ENCODE measurements around the gene TRIM28.
A peak's percentile ranks its signal among the peaks of the same experiment; 100 is the strongest.

Gene TRIM28

DNA sequence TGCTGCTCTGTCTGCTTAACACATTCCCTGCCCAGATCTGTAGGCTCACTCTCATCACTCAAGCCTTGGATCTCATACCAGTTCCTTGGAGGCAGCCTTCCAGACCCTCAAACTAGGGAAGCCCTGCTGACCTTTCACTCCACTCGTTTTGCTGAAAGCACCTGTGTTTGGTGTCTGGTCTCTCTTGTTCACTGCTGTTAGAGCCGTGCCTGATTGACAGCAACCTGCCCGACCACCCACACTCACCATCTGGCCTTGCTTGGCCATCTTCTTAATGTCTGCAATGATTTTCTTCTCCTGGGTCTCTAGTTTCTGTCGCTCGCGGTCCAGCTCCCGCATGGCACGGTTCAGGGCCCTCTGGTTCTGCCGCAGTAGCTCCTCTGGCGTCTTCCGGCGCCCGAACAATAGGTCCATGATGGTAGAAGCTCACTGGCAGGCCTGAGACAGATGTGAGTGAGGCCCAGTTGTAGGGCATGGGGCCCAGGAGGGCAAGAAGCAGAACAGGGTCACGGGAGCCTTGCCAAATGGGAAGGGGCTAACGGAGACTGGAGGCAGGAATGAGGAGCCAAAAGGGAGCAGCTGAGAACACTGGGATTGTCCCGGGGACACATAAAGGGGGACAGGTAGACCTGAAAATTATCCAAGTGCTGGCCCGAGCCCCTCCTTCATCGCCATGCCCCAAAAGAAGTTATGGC is 10.1 kb downstream of the TRIM28 start:
- Histone ChIP-seq H3K9ac (ENCODE audit: low read length) (peak overlapping the region; percentile 81), H3K36me3 (ENCODE audit: control insufficient read depth, low read depth, low read length) (peaks cover 50% of the 10 kb centered on the region), H3K4me3 (ENCODE audit: low read length) (peak overlapping the region; percentile 85), H3K4me1 (ENCODE audit: control insufficient read depth, low read depth, low read length) (peaks cover 3% of the 10 kb centered on the region), H3K9me3 (ENCODE audit: control insufficient read depth, low read depth, low read length) (no peaks in the 10 kb centered on the region), H3K27ac (ENCODE audit: low read length) (peak overlapping the region; percentile 17), H3K27me3 (ENCODE audit: control insufficient read depth, insufficient read depth, low read length) (no peaks in the 10 kb centered on the region)

DNA sequence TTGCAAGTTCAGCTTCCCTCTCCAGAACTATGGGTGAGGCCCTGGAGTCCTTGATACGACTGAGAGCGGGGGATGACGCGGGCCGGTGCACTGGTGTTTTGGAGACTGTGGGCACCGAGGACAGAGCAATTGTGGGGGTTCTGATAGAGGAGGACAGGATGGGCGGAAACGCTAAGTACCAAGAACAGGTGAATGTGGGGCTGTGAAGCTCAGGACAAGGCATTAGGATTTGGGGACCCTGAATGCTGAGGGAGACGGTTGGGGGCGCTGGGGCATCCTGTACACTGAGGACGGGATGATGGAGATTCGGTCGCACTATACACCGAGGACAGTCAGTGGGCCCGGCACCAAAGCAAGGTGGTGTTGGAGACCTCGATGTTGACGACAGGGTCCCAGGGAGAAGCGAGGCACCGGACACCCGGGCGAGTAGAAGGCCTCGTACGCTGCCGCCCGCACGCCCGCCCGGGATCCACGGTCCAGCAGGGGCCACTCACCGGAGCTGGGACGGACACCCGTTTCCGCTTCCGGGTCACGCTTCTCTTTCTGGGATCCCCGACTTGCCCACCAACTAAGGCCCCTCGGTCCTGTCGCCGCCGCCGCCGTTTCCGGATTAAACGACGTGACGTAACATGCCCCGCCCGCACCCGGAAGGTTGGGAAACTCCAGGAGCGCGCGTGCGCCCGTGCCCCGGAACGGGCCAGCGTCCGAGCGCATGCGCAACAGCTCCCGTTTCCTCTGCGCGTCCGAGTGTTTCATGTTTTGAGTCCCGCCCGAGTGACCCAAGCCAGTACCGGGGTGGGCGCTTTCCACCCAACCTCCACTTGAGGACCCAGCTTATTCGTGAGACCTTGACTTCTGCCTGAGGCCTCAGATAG is 10.9 kb downstream of the TRIM28 start, which contains the start of gene CHMP2A:
TSS of gene CHMP2A (minus strand) at position 612 of the 875 bp plus-strand sequence. CDS start 893 bp downstream, outside the sequence.
- Histone ChIP-seq H3K27me3 (ENCODE audit: control insufficient read depth, insufficient read depth, low read length) (no peaks in the 10 kb centered on the region), H3K9me3 (ENCODE audit: control insufficient read depth, low read depth, low read length) (no peaks in the 10 kb centered on the region), H3K4me1 (ENCODE audit: control insufficient read depth, low read depth, low read length) (peaks cover 4% of the 10 kb centered on the region), H3K27ac (ENCODE audit: low read length) (peak within 1 kb of the TSS; percentile 38), H3K4me3 (ENCODE audit: low read length) (peak within 1 kb of the TSS; percentile 85), H3K9ac (ENCODE audit: low read length) (peak within 1 kb of the TSS; percentile 81), H3K36me3 (ENCODE audit: control insufficient read depth, low read depth, low read length) (peaks cover 42% of the 10 kb centered on the region)

DNA sequence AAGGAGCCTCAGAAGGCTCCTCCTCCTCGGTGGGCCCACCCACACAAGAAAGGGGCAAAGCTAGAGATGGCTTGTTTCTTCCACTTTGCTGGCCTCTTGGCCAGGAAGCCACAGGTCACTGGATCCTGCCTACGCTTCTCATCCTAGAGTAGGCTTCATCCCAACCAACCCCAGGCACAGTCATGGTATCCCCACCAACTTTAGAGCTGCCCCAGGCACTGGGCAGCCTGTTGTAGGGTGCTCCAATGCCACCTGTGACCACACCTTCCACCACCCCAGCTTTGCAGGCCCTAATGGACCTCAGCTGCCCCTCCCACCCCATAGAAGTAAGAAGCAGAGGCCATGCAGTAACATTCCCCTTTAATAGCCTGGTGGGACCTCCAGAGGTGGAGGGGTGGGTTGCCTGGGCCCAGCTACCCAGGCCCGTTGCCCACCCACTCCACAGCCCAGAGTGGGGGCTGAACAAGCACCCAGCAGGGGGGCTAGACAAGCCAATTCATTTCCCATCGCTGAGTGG is 11.6 kb downstream of the TRIM28 start:
- Histone ChIP-seq H3K9ac (ENCODE audit: low read length) (peak overlapping the region; percentile 29), H3K27me3 (ENCODE audit: control insufficient read depth, insufficient read depth, low read length) (no peaks in the 10 kb centered on the region), H3K4me1 (ENCODE audit: control insufficient read depth, low read depth, low read length) (peaks cover 9% of the 10 kb centered on the region), H3K4me3 (ENCODE audit: low read length) (peak overlapping the region; percentile 44), H3K36me3 (ENCODE audit: control insufficient read depth, low read depth, low read length) (peaks cover 35% of the 10 kb centered on the region), H3K27ac (ENCODE audit: low read length) (peak overlapping the region; percentile 38), H3K9me3 (ENCODE audit: control insufficient read depth, low read depth, low read length) (no peaks in the 10 kb centered on the region)

DNA sequence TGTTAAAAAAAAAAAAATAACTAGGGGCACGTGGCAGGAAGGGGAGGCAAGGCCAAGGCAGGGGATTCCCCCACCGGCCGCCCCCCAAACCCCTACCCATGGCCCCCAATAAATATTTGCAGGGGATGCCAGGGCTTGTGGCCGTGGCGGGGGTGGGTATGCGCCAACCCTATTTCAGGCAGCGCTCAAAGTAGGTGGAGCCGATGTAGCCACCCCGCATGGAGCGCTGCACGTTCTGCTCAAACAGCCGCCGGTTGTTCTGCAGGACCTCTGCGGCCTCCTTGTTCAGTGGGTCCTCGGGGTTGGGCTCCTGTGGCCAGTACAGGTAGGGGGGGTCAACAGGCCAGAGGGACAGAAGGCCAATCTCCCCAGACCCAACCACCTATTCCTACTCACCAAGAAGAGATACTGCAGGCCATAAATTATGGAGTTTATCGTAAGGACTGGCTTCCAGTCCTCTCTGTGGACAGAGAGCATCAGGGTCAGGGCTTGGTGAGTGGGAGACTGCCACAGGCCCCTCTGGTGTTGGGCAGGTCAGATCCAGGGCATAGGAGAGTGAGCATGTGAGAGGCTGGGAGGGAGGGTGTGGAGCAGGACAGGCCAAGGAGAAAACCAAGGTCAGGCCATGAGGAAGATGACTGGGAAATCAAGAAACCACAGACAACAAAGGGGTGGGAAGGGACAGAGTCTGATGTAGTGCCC is 12.2 kb downstream of the TRIM28 start:
- no peak overlapping the region for H3K27ac ChIP-seq (ENCODE audit: low read length)
- H3K9me3 ChIP-seq (ENCODE audit: control insufficient read depth, low read depth, low read length): no peaks in the 10 kb centered on the region
- H3K4me3 ChIP-seq (ENCODE audit: low read length): peak overlapping the region; percentile 44
- H3K9ac ChIP-seq (ENCODE audit: low read length): no peak overlapping the region
- H3K36me3 ChIP-seq (ENCODE audit: control insufficient read depth, low read depth, low read length): peaks cover 29% of the 10 kb centered on the region
- H3K27me3 ChIP-seq (ENCODE audit: control insufficient read depth, insufficient read depth, low read length): no peaks in the 10 kb centered on the region
- H3K4me1 ChIP-seq (ENCODE audit: control insufficient read depth, low read depth, low read length): peaks cover 9% of the 10 kb centered on the region

DNA sequence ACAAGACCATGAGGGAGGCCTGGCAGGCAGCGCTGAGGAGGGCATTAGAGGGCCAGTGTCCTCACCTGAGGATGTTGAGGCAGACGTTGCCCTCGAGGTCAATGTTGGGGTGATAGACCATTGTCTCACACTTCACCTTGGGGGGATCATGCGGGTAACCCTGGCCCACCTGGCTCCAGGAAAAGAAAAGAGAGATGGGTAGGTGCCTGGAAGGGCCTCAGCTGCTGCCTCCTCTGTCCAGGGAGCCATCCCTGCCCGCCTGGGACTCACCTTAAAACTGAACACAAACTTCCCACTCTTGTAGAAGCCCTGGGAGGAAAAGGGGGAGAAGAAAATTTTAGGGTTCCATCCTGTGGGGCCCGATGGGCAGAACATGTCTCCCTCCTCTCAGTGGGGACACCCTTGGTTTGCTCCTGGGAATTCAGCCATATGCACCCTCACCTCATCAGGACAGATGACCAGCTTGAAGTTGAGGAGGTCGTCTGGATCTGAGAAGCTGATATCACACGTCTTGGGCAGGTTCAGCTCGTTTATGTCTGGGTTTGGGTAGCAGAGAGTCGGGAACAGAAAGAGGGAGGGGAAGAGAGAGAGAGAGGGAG is 12.9 kb downstream of the TRIM28 start:
- no peaks in the 10 kb centered on the region for H3K27me3 ChIP-seq (ENCODE audit: control insufficient read depth, insufficient read depth, low read length)
- H3K4me3 ChIP-seq (ENCODE audit: low read length): peak overlapping the region; percentile 10
- H3K27ac ChIP-seq (ENCODE audit: low read length): no peak overlapping the region
- H3K36me3 ChIP-seq (ENCODE audit: control insufficient read depth, low read depth, low read length): peaks cover 22% of the 10 kb centered on the region
- H3K9ac ChIP-seq (ENCODE audit: low read length): no peak overlapping the region
- no peaks in the 10 kb centered on the region for H3K9me3 ChIP-seq (ENCODE audit: control insufficient read depth, low read depth, low read length)
- H3K4me1 ChIP-seq (ENCODE audit: control insufficient read depth, low read depth, low read length): peaks cover 9% of the 10 kb centered on the region

DNA sequence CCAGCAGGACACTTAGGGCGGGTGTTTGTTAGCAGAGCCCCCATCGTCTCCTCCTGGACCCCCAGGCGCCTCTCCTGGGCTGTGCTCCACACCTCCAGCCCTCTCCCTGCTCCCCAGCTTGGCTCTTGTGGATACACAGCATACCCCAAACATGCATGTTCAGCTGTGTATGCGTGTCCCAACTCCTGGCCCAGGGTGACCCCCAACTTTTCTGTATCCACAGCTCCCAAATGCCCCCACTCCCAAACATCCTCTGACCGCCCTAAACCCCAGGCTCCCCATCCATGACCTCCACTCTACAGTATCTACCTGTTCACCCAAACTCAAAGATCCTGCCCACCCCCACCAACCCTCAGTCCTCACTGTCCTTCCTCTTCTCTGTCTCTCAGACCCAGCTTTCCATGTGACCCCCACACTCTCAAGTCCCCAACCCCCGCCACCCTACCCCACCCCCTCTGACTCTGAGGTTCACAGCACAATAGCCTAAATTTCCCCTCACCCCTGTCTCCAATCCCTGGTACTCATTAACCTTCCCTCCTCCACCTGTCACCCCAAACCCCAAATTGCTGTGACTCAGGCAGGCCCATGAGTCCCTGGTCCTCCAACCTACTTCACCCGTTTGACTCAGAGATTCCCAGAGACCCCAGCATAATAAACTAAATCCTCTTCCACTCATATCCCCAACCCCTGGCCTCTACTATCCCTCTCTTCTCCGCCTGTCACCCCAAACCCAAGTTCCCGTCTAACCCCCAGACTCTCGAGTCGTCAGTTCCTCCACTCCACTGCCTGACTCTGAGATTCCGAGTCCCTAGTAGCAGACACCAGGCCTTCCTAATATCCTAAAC is 13.6 kb downstream of the TRIM28 start:
- peak overlapping the region; percentile 88 for H3K4me3 ChIP-seq (ENCODE audit: low read length)
- peaks cover 9% of the 10 kb centered on the region for H3K4me1 ChIP-seq (ENCODE audit: control insufficient read depth, low read depth, low read length)
- H3K9ac ChIP-seq (ENCODE audit: low read length): peak overlapping the region; percentile 75
- no peaks in the 10 kb centered on the region for H3K27me3 ChIP-seq (ENCODE audit: control insufficient read depth, insufficient read depth, low read length)
- no peaks in the 10 kb centered on the region for H3K9me3 ChIP-seq (ENCODE audit: control insufficient read depth, low read depth, low read length)
- H3K27ac ChIP-seq (ENCODE audit: low read length): no peak overlapping the region
- peaks cover 15% of the 10 kb centered on the region for H3K36me3 ChIP-seq (ENCODE audit: control insufficient read depth, low read depth, low read length)

DNA sequence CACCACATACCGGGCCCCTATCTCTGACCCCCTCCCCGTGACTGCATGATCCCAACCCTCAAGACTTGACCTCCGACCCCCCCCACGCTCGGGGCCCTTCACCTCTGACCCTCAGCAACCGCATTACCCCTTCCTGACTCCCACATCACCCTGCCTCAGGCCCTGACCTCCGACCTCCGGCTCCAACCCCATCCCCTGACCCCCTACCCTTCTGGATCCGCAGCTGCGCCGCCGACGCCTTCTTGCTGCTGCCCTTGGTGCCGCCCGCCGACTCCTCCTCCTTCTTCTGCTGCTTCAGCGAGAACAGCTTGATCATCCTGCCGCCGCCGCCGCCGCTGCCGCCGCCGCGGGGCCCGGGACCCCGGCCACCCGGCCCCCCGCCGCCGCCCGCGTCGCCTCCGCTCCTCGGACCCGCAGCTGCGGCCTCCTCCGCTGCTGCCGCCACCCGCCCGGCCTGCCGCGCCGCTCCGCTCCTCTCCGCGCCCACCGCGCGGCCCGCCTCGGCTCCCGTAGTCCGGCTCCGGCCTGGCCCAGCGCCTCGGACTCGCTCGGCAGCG is 14.3 kb downstream of the TRIM28 start, which contains the start of gene UBE2M:
TSS of gene UBE2M (minus strand) at position 546 of the 557 bp plus-strand sequence. CDS start at position 316, 230 bp downstream.
- Histone ChIP-seq H3K27ac (ENCODE audit: low read length) (peak within 1 kb of the TSS; percentile 98), H3K4me1 (ENCODE audit: control insufficient read depth, low read depth, low read length) (peaks cover 9% of the 10 kb centered on the region), H3K27me3 (ENCODE audit: control insufficient read depth, insufficient read depth, low read length) (no peaks in the 10 kb centered on the region), H3K9ac (ENCODE audit: low read length) (peak within 1 kb of the TSS; percentile 98), H3K36me3 (ENCODE audit: control insufficient read depth, low read depth, low read length) (peaks cover 12% of the 10 kb centered on the region), H3K4me3 (ENCODE audit: low read length) (peak within 1 kb of the TSS; percentile 92), H3K9me3 (ENCODE audit: control insufficient read depth, low read depth, low read length) (no peaks in the 10 kb centered on the region)

DNA sequence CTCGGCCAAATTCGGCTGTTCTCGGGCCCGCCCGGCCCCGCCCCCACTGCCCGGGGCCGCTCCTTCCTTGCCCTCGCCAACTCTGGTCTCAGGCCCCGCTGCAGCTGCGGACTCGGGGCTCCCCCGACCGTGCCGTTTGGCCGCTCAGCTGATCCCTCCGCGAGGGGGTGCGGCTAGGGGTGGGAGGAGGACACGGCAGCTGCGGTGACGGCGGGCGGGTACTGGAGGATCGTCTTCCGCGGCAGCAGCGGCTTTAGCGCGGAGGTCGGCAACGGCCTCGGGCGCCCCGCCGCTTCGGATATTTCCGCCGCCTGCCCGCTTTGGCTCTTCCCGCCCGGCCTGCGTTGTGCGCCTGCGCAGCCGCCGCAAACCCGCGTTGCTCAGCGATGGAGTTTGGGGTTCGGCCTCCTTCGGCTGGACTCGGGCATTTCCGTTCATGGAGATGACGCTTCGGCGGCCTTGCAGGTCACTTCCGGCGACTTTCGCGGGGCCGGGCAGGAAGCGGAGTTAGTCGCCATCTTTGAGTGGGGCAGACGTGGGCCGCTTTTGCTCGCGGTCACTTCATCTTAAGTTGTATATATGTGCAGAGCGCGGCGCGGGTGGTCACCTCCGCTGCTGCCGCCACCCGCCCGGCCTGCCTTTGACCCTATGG is 14.9 kb downstream of the TRIM28 start:
- H3K4me1 ChIP-seq (ENCODE audit: control insufficient read depth, low read depth, low read length): peaks cover 9% of the 10 kb centered on the region
- no peaks in the 10 kb centered on the region for H3K9me3 ChIP-seq (ENCODE audit: control insufficient read depth, low read depth, low read length)
- peaks cover 12% of the 10 kb centered on the region for H3K36me3 ChIP-seq (ENCODE audit: control insufficient read depth, low read depth, low read length)
- H3K27ac ChIP-seq (ENCODE audit: low read length): peak overlapping the region; percentile 98
- H3K27me3 ChIP-seq (ENCODE audit: control insufficient read depth, insufficient read depth, low read length): no peaks in the 10 kb centered on the region
- peak overlapping the region; percentile 92 for H3K4me3 ChIP-seq (ENCODE audit: low read length)
- peak overlapping the region; percentile 98 for H3K9ac ChIP-seq (ENCODE audit: low read length)

DNA sequence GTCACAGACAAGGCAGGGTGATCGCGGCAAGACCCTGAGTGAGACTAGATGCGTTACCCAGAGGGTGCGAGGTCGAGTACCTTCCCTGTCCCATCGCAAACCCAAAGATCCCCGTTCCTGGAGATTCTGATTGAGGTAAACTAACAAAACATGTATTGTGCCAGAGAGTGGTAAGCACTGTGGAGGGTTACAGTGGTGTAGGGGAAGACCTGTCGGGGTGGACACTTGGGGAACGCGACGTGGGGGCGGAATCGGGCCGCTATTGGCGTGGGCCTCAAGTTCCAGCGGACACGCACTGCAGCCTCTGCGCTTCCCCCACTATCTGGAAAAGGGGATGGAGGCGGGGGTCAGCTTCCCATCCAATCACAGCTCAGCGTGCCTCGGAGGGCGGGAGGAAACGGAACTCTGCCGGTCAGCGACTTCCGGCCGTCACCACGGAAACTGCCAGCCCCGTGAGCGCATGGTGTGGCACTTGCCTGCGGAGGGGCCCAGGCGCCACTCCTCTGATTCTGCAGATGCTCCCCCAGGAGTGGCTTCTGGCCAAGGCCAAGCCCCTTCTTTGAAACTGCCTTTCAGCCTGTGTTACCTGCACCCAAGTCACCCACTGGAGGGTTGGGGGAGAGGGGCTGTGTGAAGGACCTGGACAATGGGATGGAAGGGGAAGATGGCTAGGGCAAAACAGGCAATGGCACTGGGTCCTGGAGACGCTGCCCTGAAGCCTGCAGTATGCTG is 15.6 kb downstream of the TRIM28 start:
- H3K27me3 ChIP-seq (ENCODE audit: control insufficient read depth, insufficient read depth, low read length): no peaks in the 10 kb centered on the region
- peak overlapping the region; percentile 98 for H3K27ac ChIP-seq (ENCODE audit: low read length)
- peaks cover 9% of the 10 kb centered on the region for H3K4me1 ChIP-seq (ENCODE audit: control insufficient read depth, low read depth, low read length)
- peaks cover 12% of the 10 kb centered on the region for H3K36me3 ChIP-seq (ENCODE audit: control insufficient read depth, low read depth, low read length)
- peak overlapping the region; percentile 98 for H3K9ac ChIP-seq (ENCODE audit: low read length)
- H3K9me3 ChIP-seq (ENCODE audit: control insufficient read depth, low read depth, low read length): no peaks in the 10 kb centered on the region
- H3K4me3 ChIP-seq (ENCODE audit: low read length): peak overlapping the region; percentile 92
